Tibial nerve (tissue), 4 donors: ENCODE results near the gene CDH13. TPM values are rescaled to one million over a fixed set of nuclear protein-coding genes. Genes with fewer than 3 reads are reported as not detected.

ENCODE experiments used
- DNase-seq, 2 donors: peaks; one replicate each; pipeline ENCODE4 v3.0.0-alpha.2; 2019; ENCODE audit warnings: low spot score in 2 of 2
- H3K27ac ChIP-seq, 4 donors: fragments of 200-600 bp; sonication (generic) in 3 of 4; one replicate each; pipeline ENCODE4 v1.5.1; 2017 to 2019; ENCODE audit warnings: mild to moderate bottlenecking in 1 of 4
- H3K27me3 ChIP-seq, 2 donors: fragments of 200-600 bp; sonication (generic) in 1 of 2; one replicate each; pipeline versions ENCODE4 v1.5.1 to v1.6.0; 2017 to 2019
- H3K36me3 ChIP-seq, 3 donors: fragments of 200-600 bp; sonication (generic); one replicate each; pipeline ENCODE4 v1.5.1; 2018 to 2019
- H3K4me1 ChIP-seq, 4 donors: fragments of 200-600 bp; sonication (generic) in 3 of 4; one replicate each; pipeline ENCODE4 v1.5.1; 2017 to 2019
- H3K4me3 ChIP-seq, 4 donors: fragments of 200-600 bp; sonication (generic) in 3 of 4; one replicate each; pipeline ENCODE4 v1.5.1; 2017 to 2019; ENCODE audit warnings: mild to moderate bottlenecking in 1 of 4, moderate library complexity in 1 of 4
- H3K9me3 ChIP-seq, 4 donors: fragments of 200-600 bp; sonication (generic) in 3 of 4; one replicate each; pipeline ENCODE4 v1.5.1; 2017 to 2019
- CTCF ChIP-seq, 5 experiments: fragments of 200-600 bp in 3 of 5; fragments of 450-650 bp in 2 of 5; sonication (generic) in 3 of 5; IDR thresholded peaks; one replicate each; pipeline ENCODE4 v1.5.1; 2016 to 2019; ENCODE audit warnings: antibody characterized with exemption in 5 of 5, mild to moderate bottlenecking in 3 of 5, moderate library complexity in 2 of 5
- EP300 ChIP-seq, 2 donors: sonication (generic); formaldehyde crosslinking; IDR thresholded peaks; one replicate each; pipeline ENCODE4 v1.6.1; 2017; ENCODE audit warnings: antibody characterized with exemption in 2 of 2, mild to moderate bottlenecking in 1 of 2
- POLR2A ChIP-seq, 2 donors: fragments of 450-650 bp; IDR thresholded peaks; one replicate each; pipeline ENCODE4 v1.6.1; 2017; ENCODE audit warnings: antibody characterized with exemption in 2 of 2, mild to moderate bottlenecking in 2 of 2, moderate library complexity in 2 of 2
- WGBS, 2 donors: methylation state at CpG; one replicate each; pipeline ENCODE4 v1.1.5; 2018; 5-methylcytosine and 5-hydroxymethylcytosine counted together
- total RNA-seq, 4 donors: library from RNA; depleted of rRNA; stranded (reverse); fragments of >200 nt; gene quantifications; one replicate each; pipeline ENCODE4 v1.1.0, GENCODE V29; 2016

CDH13 gene
- total RNA-seq, 4 donors from 2014 or later: 4.1 to 14.4 (median 5.8) TPM

GRCh38 chr16:82750068-82750467, 123.3 kb downstream of the CDH13 start:
- Histone ChIP-seq H3K9me3 (no peaks in the 10 kb centered on the region), H3K27me3 (no peaks in the 10 kb centered on the region), H3K4me3 (no peak overlapping the region), H3K4me1 (no peaks in the 10 kb centered on the region), H3K27ac (no peak overlapping the region), H3K36me3 (no peaks in the 10 kb centered on the region)
- no peak for DNase-seq
- no peak for TF ChIP-seq EP300 (IDR thresholded peaks at IDR 0.05)
- TF ChIP-seq CTCF (IDR thresholded peaks at IDR 0.05): no peak
- TF ChIP-seq POLR2A (IDR thresholded peaks at IDR 0.05): no peak
- WGBS, 2 donors: 52 to 68% methylated on average over 3 of the region's 3 CpGs

- H3K27ac ChIP-seq: no peak overlapping the region
- H3K36me3 ChIP-seq: no peaks in the 10 kb centered on the region
- 94 to 96% methylated on average over 2 of the region's 2 CpGs for WGBS, 2 donors
- no peak for DNase-seq
- TF ChIP-seq POLR2A (IDR thresholded peaks at IDR 0.05) (no peak), CTCF (IDR thresholded peaks at IDR 0.05) (no peak), EP300 (IDR thresholded peaks at IDR 0.05) (no peak)
- no peaks in the 10 kb centered on the region for H3K9me3 ChIP-seq
- H3K4me1 ChIP-seq: peaks cover 0 to 1% (median 0%) of the 10 kb centered on the region in 4 donors
- H3K27me3 ChIP-seq: no peaks in the 10 kb centered on the region
- H3K4me3 ChIP-seq: no peak overlapping the region
These were observed 124.3 kb downstream of the CDH13 start for GRCh38 chr16:82751020-82751419.

GRCh38 chr16:82752172-82752571, 125.4 kb downstream of the CDH13 start:
- Histone ChIP-seq H3K9me3 (no peaks in the 10 kb centered on the region), H3K4me3 (no peak overlapping the region), H3K4me1 (peaks cover 0 to 7% (median 0%) of the 10 kb centered on the region in 4 donors), H3K36me3 (no peaks in the 10 kb centered on the region), H3K27me3 (no peaks in the 10 kb centered on the region), H3K27ac (no peak overlapping the region)
- TF ChIP-seq POLR2A (IDR thresholded peaks at IDR 0.05): no peak
- TF ChIP-seq EP300 (IDR thresholded peaks at IDR 0.05): no peak
- TF ChIP-seq CTCF (IDR thresholded peaks at IDR 0.05): no peak
- 94% methylated on average over 5 of the region's 5 CpGs for WGBS, 2 donors
- DNase-seq: no peak

GRCh38 chr16:82753821-82754220, 127.1 kb downstream of the CDH13 start:
- H3K27ac ChIP-seq: no peak overlapping the region
- H3K27me3 ChIP-seq: no peaks in the 10 kb centered on the region
- no peaks in the 10 kb centered on the region for H3K36me3 ChIP-seq
- H3K9me3 ChIP-seq: no peaks in the 10 kb centered on the region
- DNase-seq: no peak
- H3K4me1 ChIP-seq: peaks cover 0 to 7% (median 0%) of the 10 kb centered on the region in 4 donors
- no peak overlapping the region for H3K4me3 ChIP-seq
- 96% methylated on average over 4 of the region's 4 CpGs for WGBS, 2 donors
- no peak for TF ChIP-seq POLR2A (IDR thresholded peaks at IDR 0.05)
- TF ChIP-seq EP300 (IDR thresholded peaks at IDR 0.05): no peak
- TF ChIP-seq CTCF (IDR thresholded peaks at IDR 0.05): no peak

- peaks cover 0 to 7% (median 0%) of the 10 kb centered on the region in 4 donors for H3K4me1 ChIP-seq
- no peak overlapping the region for H3K27ac ChIP-seq
- DNase-seq: no peak
- H3K27me3 ChIP-seq: no peaks in the 10 kb centered on the region
- WGBS, 2 donors: 88 to 96% methylated on average over 3 of the region's 3 CpGs
- H3K36me3 ChIP-seq: no peaks in the 10 kb centered on the region
- no peak for TF ChIP-seq POLR2A (IDR thresholded peaks at IDR 0.05)
- no peak overlapping the region for H3K4me3 ChIP-seq
- H3K9me3 ChIP-seq: no peaks in the 10 kb centered on the region
These were observed 128.1 kb downstream of the CDH13 start for GRCh38 chr16:82754716-82755513.
